KBM-7 (cell line): ENCODE results near the gene TBC1D3H.
"Not testable (repeated sequence)": the region's sequence is repeated elsewhere in the genome, so short reads cannot be mapped to it uniquely, and the experiment has no call there.

Experiments
- DNase-seq: peaks from one replicate; pipeline ENCODE4 v3.0.0-alpha.2; 2015
- in situ Hi-C: fragments of 300-500 bp; cut with MboI; formaldehyde crosslinking; loops from 2 replicates; pipeline ENCODE4 v1.14.3; 2020; ENCODE audit warnings: low sequenced_read_pairs, low pct_unique_long_range_greater_than_20kb, mixed read lengths

The TBC1D3H gene

GRCh38 chr17:36388385-36389245 is at the start of gene TBC1D3H:
TBC1D3H (minus strand) TSS chr17:36388435; CDS start chr17:36386895, 1,540 bp downstream.
- in situ Hi-C loops, DNase-seq: not testable (repeated sequence)

- in situ Hi-C loops, DNase-seq: not testable (repeated sequence)
These were observed 40.7 kb upstream of the TBC1D3H start for GRCh38 chr17:36428891-36429290.

- in situ Hi-C loops, DNase-seq: not testable (repeated sequence)
These were observed 27.1 kb upstream of the TBC1D3H start for GRCh38 chr17:36415180-36415941.

DNA sequence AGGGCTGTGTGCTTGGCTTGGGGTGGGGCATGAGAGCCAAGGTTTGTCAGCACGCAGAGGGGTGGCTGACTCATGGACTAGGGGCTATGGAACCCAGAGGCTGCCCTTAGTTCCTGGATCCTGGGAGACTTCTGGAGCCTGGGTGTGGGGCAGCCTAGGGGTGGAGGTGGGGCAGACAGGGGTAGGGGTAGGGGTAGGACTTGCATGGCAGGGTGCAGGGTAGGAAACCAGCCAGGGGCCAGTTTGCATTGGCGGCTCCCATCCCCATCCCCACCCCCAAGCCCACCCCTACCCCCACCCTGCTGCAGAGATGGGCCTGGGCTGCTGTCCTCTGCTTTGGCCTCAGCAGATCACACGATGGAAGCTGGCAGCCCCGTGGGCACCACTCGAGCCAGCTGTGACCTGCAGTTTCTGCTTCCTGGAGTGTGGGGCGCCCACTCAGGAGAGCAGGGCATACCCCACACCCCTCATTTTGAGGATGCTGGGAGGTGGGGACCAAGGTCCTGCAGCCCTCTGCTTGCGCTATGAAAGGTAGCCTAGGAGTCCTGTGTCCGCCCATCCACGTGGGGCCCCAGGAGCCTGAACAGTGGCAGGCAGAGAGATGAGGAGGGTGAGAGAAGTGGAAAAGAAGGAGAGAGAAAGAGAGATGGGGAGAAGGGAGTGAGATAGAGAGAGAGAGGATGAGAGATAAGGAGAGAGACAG is 2.9 kb upstream of the TBC1D3H start:
- DNase-seq, in situ Hi-C loops: not testable (repeated sequence)

- in situ Hi-C loops = not testable (repeated sequence)
These were observed 12.3 kb downstream of the TBC1D3H start for GRCh38 chr17:36375938-36376337.

DNA sequence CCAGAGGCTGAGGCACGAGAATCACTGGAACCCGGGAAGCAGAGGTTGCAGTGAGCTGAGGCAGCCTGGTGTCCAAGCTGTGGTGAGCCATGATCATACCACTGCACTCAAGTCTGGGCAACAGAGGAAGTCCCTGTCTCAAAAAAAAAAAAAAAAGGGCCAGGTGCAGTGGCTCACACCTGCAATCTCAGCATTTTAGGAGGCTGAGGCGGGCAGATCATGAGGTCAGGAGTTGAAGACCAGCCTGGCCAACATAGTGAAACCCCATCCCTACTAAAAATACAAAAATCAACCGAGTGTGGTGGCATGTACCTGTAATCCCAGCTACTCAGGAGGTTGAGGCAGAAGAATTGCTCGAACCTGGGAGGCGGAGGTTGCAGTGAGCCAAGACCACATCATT is 25.7 kb downstream of the TBC1D3H start:
- in situ Hi-C loops, DNase-seq: not testable (repeated sequence)

More at GRCh38 chr17:36375938-36376337, 12.3 kb downstream of the TBC1D3H start:
- not testable (repeated sequence) for DNase-seq
